Neuronal stem cell (in vitro differentiated cells): Measurements from ENCODE around the gene LYL1.

Source experiments
- DNase-seq: peaks from one replicate; pipeline ENCODE4 v3.0.0-alpha.2; 2013; ENCODE audit warnings: low spot score
- H2AFZ ChIP-seq: one replicate; pipeline ENCODE4 v1.6.1; 2013; ENCODE audit warnings: mild to moderate bottlenecking, low read length, inconsistent platforms
- H2AK5ac ChIP-seq: 2 replicates; pipeline ENCODE4 v1.6.1; 2013; ENCODE audit warnings: low read depth, mild to moderate bottlenecking, inconsistent platforms, low read length, moderate library complexity, mixed read lengths
- H2BK120ac ChIP-seq: 2 replicates; pipeline ENCODE4 v1.6.1; 2013; ENCODE audit warnings: low read depth, mild to moderate bottlenecking, inconsistent platforms, low read length, moderate library complexity, mixed read lengths
- H2BK12ac ChIP-seq: one replicate; pipeline ENCODE4 v1.6.1; 2013; ENCODE audit warnings: low read length, inconsistent platforms
- H2BK15ac ChIP-seq: 2 replicates; pipeline ENCODE4 v1.6.1; 2013; ENCODE audit warnings: mild to moderate bottlenecking, low read length, inconsistent platforms, mixed read lengths
- H2BK5ac ChIP-seq: one replicate; pipeline ENCODE4 v1.6.1; 2013; ENCODE audit warnings: inconsistent platforms, mild to moderate bottlenecking, low read length, moderate library complexity
- H3K14ac ChIP-seq: one replicate; pipeline ENCODE4 v1.6.1; 2013; ENCODE audit warnings: low read length, inconsistent platforms
- H3K18ac ChIP-seq: 2 replicates; pipeline ENCODE4 v1.6.1; 2013; ENCODE audit warnings: low read length, inconsistent platforms
- H3K23ac ChIP-seq: 2 replicates; pipeline ENCODE4 v1.6.1; 2013; ENCODE audit warnings: low read depth, mild to moderate bottlenecking, mixed read lengths, low read length, inconsistent platforms; ENCODE audit not compliant: poor library complexity
- H3K27ac ChIP-seq: replicated peaks from 3 replicates; pipeline ENCODE4 v1.5.1; 2013; ENCODE audit warnings: low read length, inconsistent platforms
- H3K27me3 ChIP-seq, 3 experiments: 2 replicates each; pipeline ENCODE4 v1.6.1; 2013; ENCODE audit warnings: low read length in 3 of 3, mild to moderate bottlenecking in 2 of 3, inconsistent platforms in 1 of 3, low read depth in 1 of 3, mixed read lengths in 1 of 3, moderate library complexity in 1 of 3; ENCODE audit not compliant: control insufficient read depth in 3 of 3, insufficient read depth in 3 of 3
- H3K36me3 ChIP-seq, 2 donors: replicated peaks in 1 of 2; 2 replicates each; pipeline ENCODE4 v1.6.1; 2013; ENCODE audit warnings: low read length in 2 of 2; ENCODE audit not compliant: control insufficient read depth in 2 of 2, insufficient read depth in 2 of 2
- H3K4ac ChIP-seq: 2 replicates; pipeline ENCODE4 v1.6.1; 2013; ENCODE audit warnings: inconsistent platforms, mild to moderate bottlenecking, low read length, moderate library complexity
- H3K4me1 ChIP-seq, 2 donors: 1 replicate in 1 of 2; 2 replicates in 1 of 2; pipeline ENCODE4 v1.6.1; 2013; ENCODE audit warnings: low read length in 2 of 2, low read depth in 1 of 2; ENCODE audit not compliant: control insufficient read depth in 2 of 2, insufficient read depth in 1 of 2
- H3K4me2 ChIP-seq: one replicate; pipeline ENCODE4 v1.6.1; 2013; ENCODE audit warnings: mild to moderate bottlenecking, low read length, inconsistent platforms; ENCODE audit not compliant: insufficient read depth, poor library complexity, severe bottlenecking
- H3K4me3 ChIP-seq, 2 donors: 2 replicates each; pipeline ENCODE4 v1.5.1; 2013; ENCODE audit warnings: low read length in 2 of 2, mild to moderate bottlenecking in 2 of 2, inconsistent platforms in 1 of 2, moderate library complexity in 1 of 2
- H3K79me1 ChIP-seq: one replicate; pipeline ENCODE4 v1.6.1; 2013; ENCODE audit warnings: low read depth, mild to moderate bottlenecking, inconsistent platforms, low read length, moderate library complexity
- H3K9ac ChIP-seq: one replicate; pipeline ENCODE4 v1.6.1; 2013; ENCODE audit warnings: mild to moderate bottlenecking, low read depth, low read length, inconsistent platforms; ENCODE audit not compliant: poor library complexity
- H3K9me3 ChIP-seq, 2 donors: replicated peaks in 1 of 2; 2 replicates each; pipeline versions ENCODE3 to v1.6.1; 2013; ENCODE audit warnings: low read length in 2 of 2, mild to moderate bottlenecking in 2 of 2, inconsistent platforms in 1 of 2, low read depth in 1 of 2, mixed read lengths in 1 of 2, moderate library complexity in 1 of 2; ENCODE audit not compliant: control insufficient read depth in 2 of 2, insufficient read depth in 1 of 2
- H4K8ac ChIP-seq: one replicate; pipeline ENCODE4 v1.6.1; 2013; ENCODE audit warnings: low read depth, mild to moderate bottlenecking, inconsistent platforms, low read length, moderate library complexity
- H4K91ac ChIP-seq: one replicate; pipeline ENCODE4 v1.6.1; 2013; ENCODE audit warnings: low read length, low read depth, mild to moderate bottlenecking, inconsistent platforms; ENCODE audit not compliant: poor library complexity
- WGBS, 2 donors: extraction: QIAGEN DNeasy Blood & Tissue Kit; methylation state at CpG; one replicate each; pipeline ENCODE4 v1.1.7; 2013; ENCODE audit warnings: missing lambda C conversion rate in 2 of 2, mixed read lengths in 1 of 2; ENCODE audit not compliant: insufficient read length in 2 of 2, insufficient replicate concordance in 1 of 2; ENCODE audit errors: extremely low coverage in 2 of 2; 5-methylcytosine and 5-hydroxymethylcytosine counted together

The LYL1 gene

GRCh38 chr19:13095934-13096927 lies 6.4 kb downstream of the LYL1 start:
- Histone ChIP-seq H3K4me2 (peak overlapping the region; percentile 73), H3K23ac (no peak overlapping the region), H2AFZ (no peak overlapping the region), H3K4me3 (no peak overlapping the region), H3K18ac (peak overlapping the region; percentile 95), H3K9me3 (peaks cover 8 to 9% of the 10 kb centered on the region in 2 donors), H2BK15ac (peak overlapping the region; percentile 37), H3K4ac (no peak overlapping the region), H3K4me1 (peaks cover 24 to 42% of the 10 kb centered on the region in 2 donors), H4K91ac (no peak overlapping the region), H3K14ac (no peak overlapping the region), H2BK5ac (peak overlapping the region; percentile 33), H3K9ac (no peak overlapping the region), H2BK12ac (no peak overlapping the region), H3K36me3 (peaks cover 0 to 2% of the 10 kb centered on the region in 2 donors), H2AK5ac (peak overlapping the region; percentile 88), H3K79me1 (no peaks in the 10 kb centered on the region), H3K27me3 (peaks cover 25 to 93% (median 69%) of the 10 kb centered on the region in 3 experiments), H4K8ac (no peak overlapping the region), H2BK120ac (peak overlapping the region; percentile 81), H3K27ac (peak overlapping the region; percentile 17)
- no CpG with 5 or more reads among the region's 44 CpGs for WGBS, 2 donors
- peak; percentile 65 for DNase-seq

GRCh38 chr19:13095393-13095784 lies 7.3 kb downstream of the LYL1 start:
- H3K27me3 ChIP-seq: peaks cover 25 to 95% (median 61%) of the 10 kb centered on the region in 3 experiments
- peak overlapping the region; percentile 12 for H2AFZ ChIP-seq
- peak overlapping the region in 1 of 2 donors; percentile 17 for H3K4me3 ChIP-seq
- H3K14ac ChIP-seq: peak overlapping the region; percentile 56
- peak overlapping the region; percentile 71 for H3K4me2 ChIP-seq
- H3K4me1 ChIP-seq: peaks cover 24 to 42% of the 10 kb centered on the region in 2 donors
- peaks cover 8 to 9% of the 10 kb centered on the region in 2 donors for H3K9me3 ChIP-seq
- no peak overlapping the region for H3K4ac ChIP-seq
- H2BK15ac ChIP-seq: no peak overlapping the region
- H4K91ac ChIP-seq: no peak overlapping the region
- H2BK12ac ChIP-seq: peak overlapping the region; percentile 84
- no peak for DNase-seq
- H2AK5ac ChIP-seq: peak overlapping the region; percentile 96
- peaks cover 0 to 2% of the 10 kb centered on the region in 2 donors for H3K36me3 ChIP-seq
- peak overlapping the region; percentile 17 for H2BK120ac ChIP-seq
- H3K23ac ChIP-seq: peak overlapping the region; percentile 73
- peak overlapping the region; percentile 24 for H3K9ac ChIP-seq
- H3K27ac ChIP-seq: no peak overlapping the region
- peak overlapping the region; percentile 66 for H2BK5ac ChIP-seq
- H3K79me1 ChIP-seq: no peaks in the 10 kb centered on the region
- peak overlapping the region; percentile 95 for H3K18ac ChIP-seq
- no peak overlapping the region for H4K8ac ChIP-seq
- no CpG with 5 or more reads among the region's 25 CpGs for WGBS, 2 donors

- Histone ChIP-seq H3K9me3 (peaks cover 3 to 9% of the 10 kb centered on the region in 2 donors), H3K4me2 (peak overlapping the region; percentile 71), H3K9ac (peak overlapping the region; percentile 24), H2AFZ (peak overlapping the region; percentile 46), H2BK15ac (peak overlapping the region; percentile 55), H2AK5ac (peak overlapping the region; percentile 96), H2BK120ac (no peak overlapping the region), H3K4me1 (peaks cover 24 to 42% of the 10 kb centered on the region in 2 donors), H3K23ac (peak overlapping the region; percentile 73), H3K27me3 (peaks cover 21 to 95% (median 58%) of the 10 kb centered on the region in 3 experiments), H3K4ac (no peak overlapping the region), H3K36me3 (peaks cover 0 to under 1% of the 10 kb centered on the region in 2 donors), H4K91ac (no peak overlapping the region), H3K27ac (no peak overlapping the region), H3K18ac (peak overlapping the region; percentile 95), H3K14ac (peak overlapping the region; percentile 56), H4K8ac (no peak overlapping the region), H2BK5ac (peak overlapping the region; percentile 66), H3K4me3 (peak overlapping the region in 1 of 2 donors; percentile 17), H3K79me1 (no peaks in the 10 kb centered on the region), H2BK12ac (no peak overlapping the region)
- DNase-seq: no peak
- WGBS, 2 donors: no CpG with 5 or more reads among the region's 16 CpGs
Measured at GRCh38 chr19:13094771-13095392, 7.8 kb downstream of the LYL1 start.
